OCI-LY7 (cell line): ENCODE measurements around the gene CTNNBL1. TPM values are rescaled to one million over a fixed set of nuclear protein-coding genes. Genes with fewer than 3 reads are reported as not detected.

Experiments
- BruUV-seq: library from RNA; stranded (reverse); fragments of 400-500 nt; replicated peaks from 2 replicates; lab custom pipeline; 2021; lab: Mats Ljungman, UMichigan
- CTCF ChIA-PET: fragments of 300-600 bp; sonication (Branson Sonifier 250); formaldehyde crosslinking; loops from one replicate; lab custom pipeline; 2022; ENCODE audit warnings: antibody characterized with exemption; ENCODE audit not compliant: unreplicated experiment; lab: Charles Lee
- POLR2A ChIA-PET: fragments of 300-600 bp; sonication (Branson Sonifier 250); formaldehyde crosslinking; loops from one replicate; lab custom pipeline; 2022; ENCODE audit warnings: antibody characterized with exemption; lab: Charles Lee
- DNase-seq: peaks from one replicate; pipeline ENCODE4 v3.0.0-alpha.2; 2015; ENCODE audit warnings: low spot score
- H2AFZ ChIP-seq: fragments of 200-600 bp; sonication (generic), shearing (Covaris generic); 2 replicates; pipeline ENCODE4 v1.6.1; 2014; ENCODE audit warnings: mild to moderate bottlenecking, antibody characterized with exemption, low read length, moderate library complexity
- H3K27ac ChIP-seq: fragments of 200-600 bp; sonication (generic); 2 replicates; pipeline ENCODE4 v1.5.1; 2014; ENCODE audit warnings: mixed run types, low read depth, mild to moderate bottlenecking, moderate library complexity, low read length, inconsistent platforms; ENCODE audit not compliant: poor library complexity, severe bottlenecking
- H3K36me3 ChIP-seq: fragments of 200-600 bp; sonication (generic); 2 replicates; pipeline ENCODE4 v1.6.1; 2014; ENCODE audit warnings: mild to moderate bottlenecking, antibody characterized with exemption, low read length, moderate library complexity, mixed read lengths; ENCODE audit not compliant: insufficient read depth
- H3K4me1 ChIP-seq: fragments of 200-600 bp; sonication (generic); 2 replicates; pipeline ENCODE4 v1.5.1; 2014; ENCODE audit warnings: mild to moderate bottlenecking, low read length; ENCODE audit not compliant: insufficient read depth, poor library complexity, severe bottlenecking
- H3K4me2 ChIP-seq: fragments of 200-600 bp; sonication (generic); 2 replicates; pipeline ENCODE4 v1.6.1; 2014; ENCODE audit warnings: mild to moderate bottlenecking, low read length
- H3K4me3 ChIP-seq: fragments of 200-600 bp; sonication (generic); 2 replicates; pipeline ENCODE4 v1.5.1; 2014; ENCODE audit warnings: mild to moderate bottlenecking, low read depth, low read length; ENCODE audit not compliant: poor library complexity, severe bottlenecking
- H3K79me2 ChIP-seq: fragments of 200-600 bp; sonication (generic); 2 replicates; pipeline ENCODE4 v1.6.1; 2016; ENCODE audit warnings: low read depth, mild to moderate bottlenecking, low read length, moderate library complexity, mixed read lengths; ENCODE audit not compliant: insufficient read depth
- H3K9me2 ChIP-seq: fragments of 200-600 bp; sonication (generic); 2 replicates; pipeline ENCODE4 v1.6.1; 2016; ENCODE audit warnings: mild to moderate bottlenecking, low read length, mixed read lengths; ENCODE audit not compliant: insufficient read depth
- H3K9me3 ChIP-seq: fragments of 200-600 bp; sonication (generic); 2 replicates; pipeline ENCODE4 v1.6.1; 2014; ENCODE audit warnings: mild to moderate bottlenecking, mixed run types, low read length, mixed read lengths
- H4K20me1 ChIP-seq: fragments of 200-600 bp; sonication (generic); 2 replicates; pipeline ENCODE4 v1.6.1; 2014; ENCODE audit warnings: mild to moderate bottlenecking, antibody characterized with exemption, low read length, moderate library complexity, mixed read lengths; ENCODE audit not compliant: insufficient read depth
- CTCF ChIP-seq: fragments of 200-600 bp; sonication (generic); conservative IDR thresholded peaks from 2 replicates; pipeline ENCODE4 v1.5.1; 2014; ENCODE audit warnings: mild to moderate bottlenecking, antibody characterized with exemption, low read length, moderate library complexity, mixed read lengths
- EZH2phosphoT487 ChIP-seq: fragments of 200-600 bp; sonication (generic); IDR thresholded peaks from 2 replicates; pipeline ENCODE4 v1.6.1; 2018; ENCODE audit warnings: low read depth, borderline replicate concordance, mild to moderate bottlenecking, mixed run types, antibody characterized with exemption, low read length, moderate library complexity, mixed read lengths
- intact Hi-C: fragments of 100-400 bp; cut with micrococcal nuclease; formaldehyde crosslinking; loops from one replicate; pipeline ENCODE4 v1.10.0; 2022; ENCODE audit not compliant: unreplicated experiment
- total RNA-seq, 2 experiments: library from RNA; depleted of rRNA in 1 of 2; stranded (reverse); fragments of >200 nt in 1 of 2; shearing (Covaris generic) in 1 of 2; gene quantifications; 2 replicates each; pipeline ENCODE4 v1.2.3, GENCODE V29; 2014 to 2022

The CTNNBL1 gene
- total RNA-seq, 2 experiments from 2014 or later = 38.0 to 90.0 TPM

GRCh38 chr20:37867289-37868195, 173.7 kb downstream of the CTNNBL1 start:
- H3K36me3 ChIP-seq = peaks cover 12% of the 10 kb centered on the region; the same call in 1 of the 2 replicates
- DNase-seq = no peak

GRCh38 chr20:37868851-37869333, 175.1 kb downstream of the CTNNBL1 start:
- Histone ChIP-seq H3K4me3 (no peak overlapping the region), H4K20me1 (no peaks in the 10 kb centered on the region), H3K4me1 (no peaks in the 10 kb centered on the region), H3K4me2 (no peak overlapping the region), H3K9me3 (no peaks in the 10 kb centered on the region), H3K79me2 (no peaks in the 10 kb centered on the region), H3K36me3 (peaks cover 12% of the 10 kb centered on the region; the same call in 1 of the 2 replicates), H2AFZ (no peak overlapping the region), H3K9me2 (no peaks in the 10 kb centered on the region), H3K27ac (no peak overlapping the region)
- ChIA-PET CTCF (no interaction called here), POLR2A (no interaction called here)
- TF ChIP-seq EZH2phosphoT487 (no peak), CTCF (no peak)
- intact Hi-C loops = no loop called here
- DNase-seq = no peak
- no TSS peak for BruUV-seq

More at GRCh38 chr20:37867289-37868195, 173.7 kb downstream of the CTNNBL1 start:
- ChIA-PET CTCF (no interaction called here), POLR2A (no interaction called here)
- H3K79me2 ChIP-seq = no peaks in the 10 kb centered on the region
- no peak for TF ChIP-seq EZH2phosphoT487
- no peak for TF ChIP-seq CTCF
- BruUV-seq = no TSS peak
- H3K27ac ChIP-seq = no peak overlapping the region
- no peaks in the 10 kb centered on the region for H3K9me3 ChIP-seq
- H3K4me3 ChIP-seq = no peak overlapping the region
- no peak overlapping the region for H2AFZ ChIP-seq
- no peaks in the 10 kb centered on the region for H3K9me2 ChIP-seq
- H4K20me1 ChIP-seq = no peaks in the 10 kb centered on the region
- no peaks in the 10 kb centered on the region for H3K4me1 ChIP-seq
- H3K4me2 ChIP-seq = no peak overlapping the region
- intact Hi-C loops = no loop called here
